Measurements from ENCODE around the gene GTF2A1. TPM values are rescaled to one million over a fixed set of nuclear protein-coding genes. Genes with fewer than 3 reads are reported as not detected.
"Not testable (repeated sequence)": the region's sequence is repeated elsewhere in the genome, so short reads cannot be mapped to it uniquely, and the experiment has no call there.

The GTF2A1 gene
- total RNA-seq, 1 experiment from 2014 or later = 32.0 TPM

GRCh38 chr14:81234278-81234677 is 13.5 kb upstream of the GTF2A1 start:
- DNase-seq (ENCODE audit: extremely low read depth, low read depth) = no peak

DNA sequence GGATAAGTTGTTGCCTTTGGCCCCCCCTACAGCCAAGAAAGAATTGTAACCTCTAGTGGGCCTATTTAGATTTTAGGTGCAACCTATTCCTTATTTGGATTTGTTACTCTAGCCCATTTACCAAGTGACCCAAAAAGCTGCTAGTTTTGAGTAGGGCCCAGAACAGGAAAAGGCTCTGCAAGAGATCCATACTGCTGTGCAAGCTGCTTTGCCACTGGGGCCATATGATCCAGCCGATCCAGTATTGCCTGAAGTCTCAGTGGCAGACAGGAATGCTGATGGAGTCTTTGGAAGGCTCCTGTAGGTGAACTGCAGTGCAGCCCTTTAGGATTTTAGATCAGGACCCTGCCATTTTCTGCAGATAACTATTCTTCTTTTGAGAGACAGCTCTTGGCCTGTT is 12.9 kb upstream of the GTF2A1 start:
- no peak for DNase-seq (ENCODE audit: extremely low read depth, low read depth)

DNA sequence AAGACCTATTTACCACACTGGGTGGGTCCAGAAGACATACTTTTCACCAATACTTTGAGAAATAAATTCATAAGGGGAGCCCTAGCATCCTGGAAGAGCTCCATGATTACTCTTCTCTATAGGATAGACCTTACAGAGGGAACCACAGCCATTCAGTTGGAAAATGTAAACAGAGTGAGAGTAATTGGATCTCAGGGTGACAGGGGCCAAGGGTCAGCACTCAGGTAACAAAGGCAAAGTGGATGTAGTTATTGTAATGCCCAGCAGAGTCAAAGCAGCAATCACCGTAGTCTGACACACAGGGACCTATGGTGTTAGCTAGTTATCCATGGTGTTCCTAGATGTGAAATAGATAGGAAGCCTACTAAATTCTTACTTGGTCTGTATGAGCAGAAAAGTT is 10.8 kb upstream of the GTF2A1 start:
- DNase-seq (ENCODE audit: extremely low read depth, low read depth) = no peak

DNA sequence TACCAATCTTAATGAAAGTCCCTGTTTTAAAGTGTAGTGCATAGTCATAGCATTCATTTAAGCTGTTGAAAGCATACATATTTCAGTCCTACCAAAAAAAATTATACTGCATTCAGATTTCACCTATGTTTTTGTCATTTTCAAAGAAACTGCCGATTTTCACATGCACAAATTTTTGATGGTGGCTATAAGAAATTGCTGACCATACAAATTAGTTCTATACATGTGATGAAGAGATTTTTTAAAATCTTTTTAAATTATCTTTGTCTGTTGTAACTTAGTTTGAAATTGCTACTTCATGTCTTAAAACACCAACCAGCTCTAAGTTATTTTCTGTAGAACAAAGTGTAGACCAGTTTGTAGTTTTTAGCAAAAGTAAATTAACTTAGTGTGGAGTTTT is 3.5 kb upstream of the GTF2A1 start:
- DNase-seq (ENCODE audit: extremely low read depth, low read depth) = no peak

DNA sequence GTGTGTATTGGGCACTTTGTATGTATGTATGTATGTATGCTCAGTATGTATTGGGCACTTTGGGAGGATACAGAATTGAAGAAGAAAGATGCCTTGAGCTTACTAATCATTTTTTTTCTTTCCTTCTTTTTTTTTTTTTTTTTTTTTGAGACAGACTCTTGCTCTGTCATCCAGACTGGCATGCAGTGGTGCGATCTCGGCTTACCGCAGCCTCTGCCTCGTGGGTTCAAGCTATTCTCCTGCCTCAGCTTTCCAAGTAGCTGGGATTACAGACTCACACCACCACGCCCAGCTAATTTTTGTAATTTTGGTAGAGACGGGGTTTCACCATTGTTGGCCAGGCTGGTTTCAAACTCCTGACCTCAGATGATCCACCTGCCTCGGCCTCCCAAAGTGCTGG is 3.0 kb upstream of the GTF2A1 start:
- DNase-seq (ENCODE audit: extremely low read depth, low read depth) = not testable (repeated sequence)

DNA sequence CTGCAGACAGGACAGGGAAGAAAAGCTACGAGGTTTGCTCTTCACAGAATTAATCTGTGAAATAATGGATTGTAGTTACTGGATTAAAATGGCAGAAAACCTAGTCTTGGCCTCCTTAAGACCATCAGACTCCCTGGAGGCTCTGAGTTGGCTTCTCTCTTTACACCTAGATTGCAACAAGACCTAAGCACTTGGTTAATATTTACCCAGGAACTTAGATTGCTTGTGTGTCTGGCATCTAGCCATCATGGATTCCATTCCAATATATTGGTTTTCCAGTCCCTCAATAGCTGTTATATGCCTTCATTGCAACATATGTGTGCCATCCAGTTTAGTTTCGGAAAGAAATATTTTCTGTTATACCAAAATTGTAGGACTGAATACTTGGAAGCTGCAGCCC is 1.9 kb upstream of the GTF2A1 start:
- DNase-seq (ENCODE audit: extremely low read depth, low read depth) = no peak

- no peak for DNase-seq (ENCODE audit: extremely low read depth, low read depth)
These were observed 1.4 kb upstream of the GTF2A1 start for GRCh38 chr14:81222126-81222525.

DNA sequence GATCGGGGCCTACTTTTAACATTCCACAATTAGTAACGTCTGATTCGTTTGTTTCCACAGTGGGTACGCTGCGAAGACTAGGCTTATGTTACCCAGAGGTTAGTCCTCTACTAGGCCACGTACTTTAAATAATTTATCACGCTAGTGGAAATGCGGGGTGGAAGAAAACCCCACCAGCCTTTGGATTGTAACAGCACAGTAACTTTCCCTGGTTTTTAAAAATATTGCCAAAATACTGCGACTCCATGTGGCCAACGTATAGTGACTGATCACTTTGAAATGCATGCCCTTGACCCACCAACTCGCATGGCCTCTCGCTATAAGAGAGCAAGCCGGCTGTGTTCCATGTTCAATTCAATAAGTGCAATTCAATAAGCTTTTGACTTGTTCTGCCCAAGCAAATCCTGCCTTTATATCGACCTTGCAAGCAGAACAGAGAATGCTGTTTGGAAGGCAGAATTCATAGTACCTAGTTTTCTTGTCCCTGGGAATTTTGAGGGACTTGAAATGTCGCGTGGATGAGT is 882 bp upstream of the GTF2A1 start:
- DNase-seq (ENCODE audit: extremely low read depth, low read depth) = no peak

DNA sequence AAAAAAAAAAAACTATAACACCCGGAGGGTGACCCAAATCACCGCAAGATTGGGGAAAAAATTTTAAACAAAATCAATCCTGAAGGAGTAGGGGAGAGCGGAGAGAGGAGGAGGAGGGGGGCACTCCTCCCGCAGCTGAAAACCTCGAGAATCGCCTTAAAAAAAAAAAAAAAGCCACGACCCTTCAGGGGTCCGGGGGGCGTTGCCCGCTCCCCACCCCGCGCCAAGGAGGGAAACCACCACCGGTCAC is 254 bp downstream of the GTF2A1 start:
- no peak for DNase-seq (ENCODE audit: extremely low read depth, low read depth)

- DNase-seq (ENCODE audit: extremely low read depth, low read depth) = peak; percentile 15
These were observed 790 bp downstream of the GTF2A1 start for GRCh38 chr14:81219759-81220579.

GRCh38 chr14:81219210-81219758 is 1.5 kb downstream of the GTF2A1 start:
- peak; percentile 97 for DNase-seq (ENCODE audit: extremely low read depth, low read depth)

DNA sequence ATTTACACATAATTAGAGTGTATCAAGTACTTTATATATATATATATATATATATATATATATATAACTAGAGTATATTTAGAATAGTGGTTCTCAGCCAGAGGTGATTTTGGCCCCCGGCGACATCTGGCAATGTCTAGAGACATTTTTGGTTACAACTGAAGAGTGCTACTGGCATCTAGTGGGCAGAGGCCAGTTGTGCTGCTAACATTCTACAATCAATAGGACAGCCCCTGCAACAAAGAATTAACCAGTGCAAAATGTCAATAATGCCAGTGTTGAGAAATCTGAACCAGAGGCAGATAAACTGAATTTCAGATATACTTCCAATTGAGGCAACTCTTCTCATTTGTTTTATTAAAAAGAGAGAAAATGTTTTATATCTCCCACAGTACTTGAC is 8.9 kb downstream of the GTF2A1 start:
- DNase-seq (ENCODE audit: extremely low read depth, low read depth) = peak; percentile 21

DNA sequence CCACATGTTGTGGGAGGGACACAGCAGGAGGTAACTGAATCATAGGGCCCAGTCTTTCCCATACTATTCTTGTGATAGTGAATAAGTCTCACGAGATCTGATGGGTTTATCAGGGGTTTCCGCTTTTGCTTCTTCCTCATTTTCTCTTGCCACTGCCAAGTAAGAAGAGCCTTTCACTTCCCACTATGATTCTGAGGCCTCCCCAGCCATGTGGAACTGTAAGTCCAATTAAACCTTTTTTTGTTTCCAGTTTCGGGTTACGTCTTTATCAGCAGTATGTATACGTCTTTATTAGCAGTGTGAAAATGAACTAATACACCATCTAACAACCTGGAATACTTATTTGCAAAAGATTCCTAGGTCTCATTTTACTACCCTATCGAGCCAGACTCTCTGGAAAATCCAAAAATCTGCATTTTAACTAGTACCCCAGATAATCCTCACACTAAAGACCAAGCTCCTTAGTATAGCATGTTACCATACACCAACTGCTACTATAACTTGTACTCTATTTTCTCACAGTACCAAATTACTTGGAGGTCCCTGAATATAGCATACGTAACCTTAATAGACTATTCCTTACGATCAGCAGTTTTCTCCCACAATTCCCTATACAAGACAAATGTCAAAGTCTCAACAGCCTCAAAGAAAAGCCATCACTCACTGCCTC is 11.5 kb downstream of the GTF2A1 start:
- no peak for DNase-seq (ENCODE audit: extremely low read depth, low read depth)

- DNase-seq (ENCODE audit: extremely low read depth, low read depth) = no peak
These were observed 12.3 kb downstream of the GTF2A1 start for GRCh38 chr14:81208489-81208888.

DNA sequence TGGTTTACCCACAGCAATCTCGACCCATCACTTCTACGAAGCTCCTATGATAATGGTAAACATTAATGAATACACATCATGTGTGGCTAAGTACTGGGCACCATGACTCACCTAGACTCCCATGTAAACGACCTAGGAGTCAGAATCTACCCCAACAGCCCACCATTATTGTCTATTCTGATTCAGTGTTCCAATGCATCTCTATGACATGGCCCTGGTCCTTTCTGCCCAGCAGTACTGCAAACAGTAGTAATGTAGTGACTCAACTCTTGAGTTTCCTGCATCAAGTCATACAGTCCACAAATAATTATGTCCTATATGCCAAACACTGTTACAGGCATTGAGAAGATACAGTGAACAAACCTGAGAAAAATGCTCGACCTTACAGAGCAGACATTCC is 14.6 kb downstream of the GTF2A1 start:
- DNase-seq (ENCODE audit: extremely low read depth, low read depth) = no peak

DNA sequence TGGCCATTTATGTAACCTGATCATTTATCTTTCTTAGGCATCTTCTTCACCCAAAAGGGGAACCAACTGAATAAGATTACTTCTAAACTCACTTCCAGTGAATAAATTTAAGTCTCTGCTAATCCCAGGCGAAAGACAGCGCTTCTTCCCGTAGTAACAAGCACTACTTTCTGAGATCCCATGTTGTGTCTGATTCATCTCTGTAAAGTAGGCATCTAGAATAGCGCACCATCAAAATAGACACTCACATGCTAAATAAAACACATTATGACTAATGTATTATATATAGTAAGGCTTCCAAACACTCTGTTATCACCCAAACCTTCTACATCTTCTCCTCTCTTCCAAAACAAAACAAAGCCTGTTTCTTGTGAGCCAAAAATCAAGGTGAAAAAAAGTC is 15.1 kb downstream of the GTF2A1 start:
- no peak for DNase-seq (ENCODE audit: extremely low read depth, low read depth)

DNA sequence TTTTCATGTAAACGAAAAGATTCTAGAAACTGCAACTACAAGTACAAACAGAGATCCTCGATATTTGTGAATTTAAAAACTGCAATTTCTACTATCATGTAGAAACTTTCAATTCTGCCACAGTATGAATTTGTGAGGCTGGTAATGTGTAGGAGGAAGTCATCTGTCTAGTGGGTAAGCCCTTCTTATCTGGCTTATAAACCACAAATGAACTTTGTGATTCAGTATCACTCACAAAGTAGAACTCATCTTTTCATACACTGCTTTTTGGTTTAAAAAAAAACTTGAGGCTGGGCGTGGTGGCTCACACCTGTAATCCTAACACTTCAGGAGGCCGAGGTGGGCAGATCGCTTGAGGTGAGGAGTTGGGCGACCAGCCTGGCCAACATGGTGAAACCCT is 20.7 kb downstream of the GTF2A1 start:
- no peak for DNase-seq (ENCODE audit: extremely low read depth, low read depth)

DNA sequence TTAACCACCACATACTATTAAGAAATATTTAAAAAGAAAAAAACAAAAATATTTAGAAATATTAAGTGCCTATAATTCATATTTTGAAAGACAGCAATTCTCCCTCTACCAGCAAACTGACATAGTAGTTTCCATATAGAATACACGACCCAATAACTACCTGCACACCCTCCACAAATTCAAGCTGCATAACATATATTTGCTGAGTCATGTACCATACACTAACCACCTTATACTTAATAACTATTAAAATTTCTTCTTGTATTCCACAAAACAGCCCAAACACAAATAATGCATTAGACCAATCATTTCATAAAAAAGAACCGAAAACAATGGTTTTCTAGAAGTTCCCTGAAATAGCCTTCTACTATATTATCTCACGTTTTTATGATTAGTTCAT is 21.7 kb downstream of the GTF2A1 start:
- DNase-seq (ENCODE audit: extremely low read depth, low read depth) = no peak

DNA sequence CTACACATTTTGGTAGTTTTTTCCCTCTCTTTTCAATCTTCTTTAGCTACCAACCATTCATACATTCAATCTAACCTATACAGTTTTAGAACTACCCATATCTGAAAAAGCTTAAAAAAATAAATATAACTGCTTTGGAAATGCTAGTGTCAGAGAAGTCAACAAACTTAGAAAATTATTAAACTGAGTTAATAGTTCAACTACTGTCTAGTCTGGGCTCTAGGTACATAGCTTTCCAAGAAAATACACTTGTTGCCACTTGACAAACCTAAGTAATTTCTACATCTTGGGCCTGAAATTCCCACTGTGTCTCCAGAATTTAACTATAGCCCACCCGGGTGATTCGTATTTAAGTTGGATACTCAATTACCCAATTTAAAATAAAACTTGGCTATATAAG is 22.1 kb downstream of the GTF2A1 start:
- no peak for DNase-seq (ENCODE audit: extremely low read depth, low read depth)

DNA sequence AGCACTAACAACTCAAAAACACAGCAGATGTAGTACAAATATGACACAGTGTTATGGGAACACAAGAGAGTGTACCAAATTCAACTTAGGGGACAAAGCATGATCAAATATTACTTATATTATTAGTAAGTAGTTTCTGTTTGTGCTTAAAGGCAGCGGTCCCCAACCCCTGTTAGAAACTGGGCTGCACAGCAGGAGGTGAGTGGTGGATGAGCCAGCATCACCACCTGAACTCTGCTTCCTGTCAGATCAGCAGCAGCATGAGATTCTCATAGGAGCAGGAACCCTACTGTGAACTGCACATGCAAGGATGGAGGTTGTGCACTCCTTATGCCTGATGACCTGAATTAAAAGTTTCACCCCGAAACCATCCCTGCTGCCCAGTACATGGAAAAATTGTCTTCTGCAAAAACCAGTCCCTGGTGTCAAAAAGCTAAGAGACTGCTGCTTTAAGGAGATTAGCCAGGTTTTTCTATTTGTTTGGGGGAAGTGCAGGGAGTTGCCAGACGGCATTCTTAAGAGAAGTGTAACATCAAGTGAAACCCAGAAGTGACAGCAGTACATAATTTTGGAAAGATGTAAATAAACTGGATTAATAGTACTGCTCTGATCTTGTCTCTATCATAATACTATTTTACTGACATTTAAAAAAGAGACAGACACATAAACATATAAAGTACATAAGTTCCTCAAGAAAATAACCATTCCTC is 26.7 kb downstream of the GTF2A1 start:
- no peak for DNase-seq (ENCODE audit: extremely low read depth, low read depth)

DNA sequence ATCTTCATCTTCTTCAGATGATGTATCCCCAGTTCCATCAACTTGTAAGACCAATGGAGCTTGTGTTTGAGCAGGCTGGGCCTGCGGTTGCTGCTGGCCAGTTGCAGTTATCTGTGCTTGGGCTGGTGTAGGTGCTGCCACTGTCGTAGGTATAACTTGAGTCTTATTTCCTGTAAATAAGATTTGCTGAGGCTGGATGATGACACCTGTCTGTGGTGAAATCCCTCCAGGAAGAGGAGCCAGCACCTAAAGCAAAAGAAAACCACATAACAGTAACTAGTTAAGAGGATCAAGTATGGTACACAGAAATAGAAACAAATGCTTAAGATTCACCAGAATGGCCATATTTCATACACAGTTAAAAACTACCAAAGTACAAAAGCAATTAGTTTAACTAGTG is 28.2 kb downstream of the GTF2A1 start:
- no peak for DNase-seq (ENCODE audit: extremely low read depth, low read depth)

All from NCI-H460 (cell line).